Measurements from ENCODE around the gene PMFBP1.

The PMFBP1 gene

GRCh38 chr16:72172105-72173034 lies at the start of gene PMFBP1:
PMFBP1 (minus strand) TSS chr16:72172155; CDS start chr16:72171208, 947 bp downstream.
- no peak within 1 kb of the TSS for H3K4me3 Mint-ChIP-seq
- no peak within 1 kb of the TSS for H3K27ac Mint-ChIP-seq
- no peaks in the 10 kb centered on the region for H3K36me3 Mint-ChIP-seq
- no peaks in the 10 kb centered on the region for H3K27me3 Mint-ChIP-seq
- H3K9me3 Mint-ChIP-seq = no peaks in the 10 kb centered on the region
- no peaks in the 10 kb centered on the region for H3K4me1 Mint-ChIP-seq

GRCh38 chr16:72221630-72222024 lies 49.7 kb upstream of the PMFBP1 start:
- H3K4me3 Mint-ChIP-seq = no peak overlapping the region
- H3K27me3 Mint-ChIP-seq = peaks cover 1% of the 10 kb centered on the region
- no peaks in the 10 kb centered on the region for H3K4me1 Mint-ChIP-seq
- H3K9me3 Mint-ChIP-seq = no peaks in the 10 kb centered on the region
- no peaks in the 10 kb centered on the region for H3K36me3 Mint-ChIP-seq
- no peak overlapping the region for H3K27ac Mint-ChIP-seq

GRCh38 chr16:72220875-72221629 lies 49.1 kb upstream of the PMFBP1 start:
- Mint-ChIP-seq H3K4me1 (no peaks in the 10 kb centered on the region), H3K36me3 (no peaks in the 10 kb centered on the region), H3K4me3 (no peak overlapping the region), H3K27ac (no peak overlapping the region), H3K27me3 (peaks cover 1% of the 10 kb centered on the region), H3K9me3 (no peaks in the 10 kb centered on the region)

- Mint-ChIP-seq H3K9me3 (peaks cover 11% of the 10 kb centered on the region), H3K4me3 (no peak overlapping the region), H3K36me3 (no peaks in the 10 kb centered on the region), H3K4me1 (no peaks in the 10 kb centered on the region), H3K27me3 (peaks cover 1% of the 10 kb centered on the region), H3K27ac (no peak overlapping the region)
Measured at GRCh38 chr16:72219282-72219681, 47.3 kb upstream of the PMFBP1 start.

DNA sequence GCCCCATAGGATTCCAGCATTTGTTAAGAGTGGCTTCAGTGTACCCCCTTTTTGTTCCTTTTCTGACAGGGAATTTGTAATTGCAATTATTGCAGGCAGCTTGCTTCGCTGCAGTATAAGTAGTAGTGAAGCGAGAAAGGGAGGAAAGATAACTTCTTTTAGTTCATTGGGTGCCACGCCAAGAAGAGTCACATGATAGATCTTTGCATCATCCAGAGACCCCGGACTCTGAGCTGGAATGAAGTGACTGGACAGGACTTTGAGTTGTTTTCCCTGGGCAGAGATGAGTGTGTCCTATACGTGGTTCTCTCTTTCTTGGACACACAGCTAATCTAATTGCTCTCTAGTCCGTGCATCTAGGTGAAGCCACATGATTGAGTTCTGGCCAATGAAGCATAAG lies 44.8 kb upstream of the PMFBP1 start:
- no peaks in the 10 kb centered on the region for H3K36me3 Mint-ChIP-seq
- no peak overlapping the region for H3K27ac Mint-ChIP-seq
- H3K27me3 Mint-ChIP-seq = peaks cover 3% of the 10 kb centered on the region
- no peak overlapping the region for H3K4me3 Mint-ChIP-seq
- peaks cover 11% of the 10 kb centered on the region for H3K9me3 Mint-ChIP-seq
- no peaks in the 10 kb centered on the region for H3K4me1 Mint-ChIP-seq

DNA sequence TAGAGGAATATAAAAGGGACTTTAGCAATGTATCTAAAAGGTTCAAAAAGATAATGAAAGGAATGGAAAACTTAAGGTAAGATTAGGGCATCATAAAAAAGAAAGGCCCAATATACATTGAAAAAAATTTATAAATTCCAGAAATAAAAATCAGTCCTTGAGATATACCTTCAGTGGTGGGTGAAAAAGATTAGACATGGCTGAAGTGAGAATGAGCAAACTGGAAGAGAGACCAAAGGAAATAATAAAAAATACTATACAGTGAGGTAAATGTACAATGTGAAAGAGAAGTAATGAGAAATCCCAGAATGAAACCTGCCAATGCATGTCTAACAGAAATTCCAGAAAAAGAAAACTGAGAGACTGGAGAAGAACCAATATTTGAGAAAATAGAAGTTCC lies 42.9 kb upstream of the PMFBP1 start:
- H3K36me3 Mint-ChIP-seq = no peaks in the 10 kb centered on the region
- no peaks in the 10 kb centered on the region for H3K4me1 Mint-ChIP-seq
- no peak overlapping the region for H3K4me3 Mint-ChIP-seq
- H3K27me3 Mint-ChIP-seq = peaks cover 3% of the 10 kb centered on the region
- H3K27ac Mint-ChIP-seq = no peak overlapping the region
- H3K9me3 Mint-ChIP-seq = peaks cover 11% of the 10 kb centered on the region

DNA sequence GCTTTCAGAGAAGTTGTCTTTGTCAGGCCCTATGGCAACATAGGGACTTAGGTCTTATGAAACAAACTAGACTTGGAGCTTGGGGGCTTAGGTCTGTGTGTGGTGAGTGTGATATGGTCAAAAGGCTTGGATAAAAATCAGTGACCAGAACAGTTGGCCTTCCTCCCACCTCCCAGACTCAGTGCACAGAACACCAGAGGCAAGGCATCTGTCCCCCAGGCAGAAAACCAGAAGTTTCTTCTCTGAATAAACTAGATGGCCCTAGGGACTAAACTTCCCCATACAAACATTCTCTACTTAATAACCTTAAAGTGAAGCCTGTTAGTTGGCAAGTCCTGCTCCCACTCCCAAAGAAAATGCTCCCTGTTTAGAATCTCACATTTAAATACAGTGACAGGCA lies 39.2 kb upstream of the PMFBP1 start:
- Mint-ChIP-seq H3K4me3 (no peak overlapping the region), H3K27ac (no peak overlapping the region), H3K36me3 (no peaks in the 10 kb centered on the region), H3K27me3 (peaks cover 8% of the 10 kb centered on the region), H3K4me1 (no peaks in the 10 kb centered on the region), H3K9me3 (peaks cover 11% of the 10 kb centered on the region)

DNA sequence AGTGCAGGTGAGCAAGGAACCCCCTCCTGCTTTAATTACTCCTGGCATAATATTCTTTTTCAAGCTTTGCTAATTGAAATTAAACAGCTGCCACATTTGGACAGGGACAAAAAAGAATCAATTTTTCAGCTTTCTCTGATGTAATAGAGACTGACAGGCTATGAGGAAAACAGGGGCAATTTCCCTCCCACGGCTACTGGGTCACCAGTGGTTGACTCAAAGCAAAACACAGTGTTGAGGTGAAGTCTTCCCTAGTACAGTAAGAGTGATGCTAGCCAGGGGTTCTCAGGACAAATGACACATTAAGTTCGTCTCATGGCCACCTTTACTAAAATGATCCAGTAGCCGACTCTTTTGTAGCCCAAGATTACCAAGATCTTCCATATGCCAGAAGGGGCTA lies 38.6 kb upstream of the PMFBP1 start:
- Mint-ChIP-seq H3K4me1 (no peaks in the 10 kb centered on the region), H3K9me3 (peaks cover 11% of the 10 kb centered on the region), H3K27ac (no peak overlapping the region), H3K27me3 (peaks cover 8% of the 10 kb centered on the region), H3K36me3 (no peaks in the 10 kb centered on the region), H3K4me3 (no peak overlapping the region)

DNA sequence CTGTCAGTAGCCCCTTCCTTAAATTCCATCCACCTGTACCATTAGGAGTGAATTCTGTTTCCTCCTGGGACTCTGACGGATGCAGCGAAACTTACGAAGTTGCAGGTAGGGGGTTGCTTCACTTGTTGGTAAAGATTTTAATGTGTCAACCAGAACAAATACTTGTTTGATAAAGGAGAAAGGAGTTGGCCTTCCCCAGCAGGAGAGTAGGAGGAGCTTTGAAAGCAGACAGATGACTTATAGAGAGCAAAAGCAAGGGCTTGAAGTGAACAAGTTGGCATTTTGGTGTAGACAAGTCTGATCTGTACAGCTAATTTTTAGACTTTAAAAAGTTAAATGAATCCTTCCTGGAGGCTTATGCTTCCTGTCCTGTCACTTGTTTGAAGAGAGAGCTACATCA lies 38.1 kb upstream of the PMFBP1 start:
- Mint-ChIP-seq H3K27me3 (peaks cover 8% of the 10 kb centered on the region), H3K9me3 (peaks cover 8% of the 10 kb centered on the region), H3K27ac (no peak overlapping the region), H3K4me3 (no peak overlapping the region), H3K36me3 (no peaks in the 10 kb centered on the region), H3K4me1 (no peaks in the 10 kb centered on the region)

DNA sequence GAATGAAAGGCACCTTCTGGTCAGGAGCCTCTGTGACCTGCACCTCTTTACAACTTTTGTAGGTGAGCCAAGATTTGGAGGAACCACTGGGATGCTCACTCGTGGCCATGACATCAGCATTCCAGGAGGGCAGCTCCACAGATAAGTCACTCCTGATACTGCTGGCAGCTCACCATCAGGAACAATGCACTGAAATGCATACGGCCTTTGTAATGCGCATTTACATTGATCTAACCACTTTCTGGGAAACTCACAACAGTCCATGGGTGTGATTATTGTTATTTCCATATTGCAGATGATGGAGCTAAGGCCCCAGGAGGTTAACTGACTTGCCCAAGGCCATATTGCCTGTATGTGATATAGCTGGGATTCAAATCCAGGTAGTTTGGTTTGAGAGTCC lies 34.3 kb upstream of the PMFBP1 start:
- Mint-ChIP-seq H3K4me1 (no peaks in the 10 kb centered on the region), H3K9me3 (no peaks in the 10 kb centered on the region), H3K27ac (no peak overlapping the region), H3K27me3 (peaks cover 6% of the 10 kb centered on the region), H3K4me3 (no peak overlapping the region), H3K36me3 (no peaks in the 10 kb centered on the region)

DNA sequence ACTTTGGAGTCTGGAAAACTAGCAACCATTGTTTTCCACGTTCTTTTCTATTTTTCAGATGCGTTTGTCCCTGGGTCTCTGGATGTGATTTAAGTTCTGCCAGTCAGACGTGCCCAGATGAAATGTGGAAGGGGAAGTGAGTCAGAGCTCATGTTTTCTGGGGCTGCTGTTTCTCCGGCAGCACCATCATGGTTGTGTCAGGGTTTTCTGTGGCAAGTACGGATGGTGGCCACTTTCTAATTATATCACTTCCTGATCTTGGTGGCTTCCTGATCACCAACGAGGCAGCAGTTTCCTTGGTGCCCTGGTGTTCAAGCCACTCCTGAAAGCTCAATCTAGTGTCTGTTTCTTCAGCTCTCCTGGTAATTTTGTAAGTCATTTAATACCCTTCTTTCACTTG lies 31.4 kb upstream of the PMFBP1 start:
- Mint-ChIP-seq H3K27ac (no peak overlapping the region), H3K27me3 (peaks cover 4% of the 10 kb centered on the region), H3K4me1 (no peaks in the 10 kb centered on the region)

GRCh38 chr16:72202014-72202413 lies 30.1 kb upstream of the PMFBP1 start:
- Mint-ChIP-seq H3K4me1 (no peaks in the 10 kb centered on the region), H3K27ac (no peak overlapping the region), H3K36me3 (no peaks in the 10 kb centered on the region), H3K9me3 (no peaks in the 10 kb centered on the region), H3K4me3 (no peak overlapping the region), H3K27me3 (peaks cover 1% of the 10 kb centered on the region)

More for the DNA sequence above, 31.4 kb upstream of the PMFBP1 start:
- Mint-ChIP-seq H3K4me3 (no peak overlapping the region), H3K36me3 (no peaks in the 10 kb centered on the region), H3K9me3 (no peaks in the 10 kb centered on the region)

GRCh38 chr16:72201387-72201786 lies 29.4 kb upstream of the PMFBP1 start:
- H3K36me3 Mint-ChIP-seq = no peaks in the 10 kb centered on the region
- H3K4me3 Mint-ChIP-seq = no peak overlapping the region
- H3K4me1 Mint-ChIP-seq = no peaks in the 10 kb centered on the region

DNA sequence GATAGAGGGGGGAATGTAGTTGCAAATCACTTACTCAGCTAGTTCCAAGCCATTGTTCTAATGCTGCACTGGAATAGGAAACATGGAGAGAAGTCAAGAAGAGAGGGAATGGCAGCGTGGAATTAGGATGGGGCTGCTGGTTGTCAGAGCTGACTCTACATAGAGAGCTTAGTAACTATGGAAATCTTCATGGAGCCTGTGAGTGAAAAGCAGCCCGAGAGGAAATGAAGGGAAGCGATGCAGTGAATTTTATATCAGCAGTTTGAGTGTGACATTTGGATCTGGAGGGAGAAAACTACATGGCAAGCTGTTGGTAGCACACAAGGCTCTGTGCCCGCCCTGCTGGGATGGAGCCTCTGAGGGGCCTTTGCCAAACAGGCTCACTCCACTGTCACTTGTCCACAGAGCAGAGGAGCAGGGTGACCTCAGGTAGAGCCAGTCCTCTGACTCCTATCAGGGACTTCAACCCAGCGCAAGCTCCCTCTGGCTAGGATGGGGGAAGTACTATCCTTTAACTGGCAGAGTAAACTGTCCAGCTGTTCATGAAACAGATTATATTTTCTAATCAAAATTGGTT lies 27.9 kb upstream of the PMFBP1 start:
- Mint-ChIP-seq H3K36me3 (no peaks in the 10 kb centered on the region), H3K9me3 (no peaks in the 10 kb centered on the region), H3K4me1 (no peaks in the 10 kb centered on the region), H3K4me3 (no peak overlapping the region), H3K27me3 (no peaks in the 10 kb centered on the region), H3K27ac (no peak overlapping the region)

More at GRCh38 chr16:72201387-72201786, 29.4 kb upstream of the PMFBP1 start:
- H3K27ac Mint-ChIP-seq = no peak overlapping the region
- H3K27me3 Mint-ChIP-seq = no peaks in the 10 kb centered on the region
- no peaks in the 10 kb centered on the region for H3K9me3 Mint-ChIP-seq

DNA sequence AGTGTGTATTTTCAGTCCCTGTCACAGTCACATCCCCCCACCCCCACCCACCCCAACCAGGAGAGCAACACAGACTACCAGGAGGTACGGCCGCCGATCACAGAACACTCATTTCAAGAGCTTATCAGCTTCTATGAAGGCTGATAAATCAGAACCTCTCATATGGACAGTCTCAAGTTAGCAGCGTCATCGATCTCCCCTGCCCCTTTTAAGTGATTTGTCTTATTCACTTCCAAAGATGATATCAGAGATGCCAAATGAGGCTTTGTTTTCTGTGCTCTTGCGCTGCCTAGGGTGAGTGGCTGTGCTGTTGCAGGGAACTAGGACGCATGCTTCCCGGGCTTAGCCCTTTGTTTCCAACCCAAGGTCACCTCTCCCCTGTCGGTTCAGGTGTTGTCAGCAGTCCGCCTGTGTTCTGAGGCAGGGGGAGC lies 26.8 kb upstream of the PMFBP1 start:
- Mint-ChIP-seq H3K27me3 (no peaks in the 10 kb centered on the region), H3K4me1 (no peaks in the 10 kb centered on the region), H3K27ac (no peak overlapping the region), H3K36me3 (no peaks in the 10 kb centered on the region), H3K4me3 (no peak overlapping the region), H3K9me3 (no peaks in the 10 kb centered on the region)
